BJ (cell line): Measurements from ENCODE around the gene ZBTB46. TPM values are rescaled to one million over a fixed set of nuclear protein-coding genes. Genes with fewer than 3 reads are reported as not detected.

ENCODE experiments used
- CTCF ChIA-PET: fragments of 350-600 bp; formaldehyde crosslinking; extraction: SDS; loops from one replicate; lab custom pipeline; 2021; ENCODE audit warnings: antibody characterized with exemption, inconsistent platforms; lab: Yijun Ruan, JAX
- POLR2A ChIA-PET: fragments of 300-600 bp; sonication (Branson Sonifier 250); formaldehyde crosslinking; extraction: SDS; loops from one replicate; lab custom pipeline; 2021; ENCODE audit warnings: antibody characterized with exemption; lab: Charles Lee
- DNase-seq: peaks from one replicate; pipeline ENCODE4 v3.0.0-alpha.2; 2011; ENCODE audit warnings: low read depth
- H3K27me3 ChIP-seq: 2 replicates; pipeline ENCODE4 v1.6.0; 2011; ENCODE audit warnings: low read length; ENCODE audit not compliant: control insufficient read depth, insufficient read depth
- H3K36me3 ChIP-seq: 2 replicates; pipeline ENCODE4 v1.5.1; 2011; ENCODE audit warnings: low read length; ENCODE audit not compliant: control insufficient read depth, insufficient read depth
- H3K4me3 ChIP-seq: 2 replicates; pipeline ENCODE4 v1.5.1; 2011; ENCODE audit warnings: low read depth, mild to moderate bottlenecking, control low read depth, low read length
- polyA plus RNA-seq: library from polyadenylated mRNA; depleted of rRNA; stranded (reverse); fragments of >200 nt; gene quantifications from 2 replicates; pipeline ENCODE4 v1.2.3, GENCODE V29; 2011
- TF ChIP-seq, protein P1 (sequence below): IDR thresholded peaks from 2 replicates; pipeline ENCODE4 v1.5.1; 2011; ENCODE audit warnings: low read depth, mild to moderate bottlenecking, control low read depth, inconsistent platforms, low read length, moderate library complexity; ENCODE audit not compliant: insufficient read depth

The ZBTB46 gene
- polyA plus RNA-seq, 1 experiment, result 0.32 TPM

DNA sequence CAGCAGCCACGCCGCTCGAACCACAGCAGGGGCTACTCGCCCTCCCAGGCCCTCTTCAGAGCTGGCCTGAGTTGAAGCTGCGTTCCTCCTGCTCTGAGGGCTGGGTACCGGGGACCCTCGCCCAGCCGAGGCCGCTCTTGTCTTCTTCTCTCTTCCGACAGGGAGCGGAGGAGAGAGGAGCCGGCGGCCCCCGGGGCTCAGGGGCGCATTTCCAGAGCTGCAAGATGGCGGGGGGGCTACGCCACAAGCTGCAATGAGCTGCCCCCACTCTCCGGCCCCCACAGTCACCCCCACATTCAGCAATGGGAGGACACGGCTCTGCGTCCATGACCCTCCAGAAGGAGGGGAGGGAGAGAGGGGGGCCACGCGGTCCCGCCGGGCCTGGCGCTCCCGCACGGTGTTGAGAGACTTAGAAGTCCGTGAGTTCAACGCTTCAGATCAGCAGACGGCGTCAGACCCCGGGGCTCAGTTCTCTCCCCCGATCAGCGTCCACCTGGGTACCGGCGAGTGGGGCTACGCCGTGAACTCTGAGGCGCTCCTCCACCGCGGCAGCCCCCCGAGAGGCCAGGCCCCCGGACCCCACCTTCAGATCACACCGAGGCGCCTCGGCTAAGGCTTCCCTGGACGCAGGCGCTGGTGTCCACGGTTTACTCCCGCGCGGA is 59.9 kb downstream of the ZBTB46 start:
- no peak overlapping the region for H3K4me3 ChIP-seq
- TF ChIP-seq, protein P1, sequence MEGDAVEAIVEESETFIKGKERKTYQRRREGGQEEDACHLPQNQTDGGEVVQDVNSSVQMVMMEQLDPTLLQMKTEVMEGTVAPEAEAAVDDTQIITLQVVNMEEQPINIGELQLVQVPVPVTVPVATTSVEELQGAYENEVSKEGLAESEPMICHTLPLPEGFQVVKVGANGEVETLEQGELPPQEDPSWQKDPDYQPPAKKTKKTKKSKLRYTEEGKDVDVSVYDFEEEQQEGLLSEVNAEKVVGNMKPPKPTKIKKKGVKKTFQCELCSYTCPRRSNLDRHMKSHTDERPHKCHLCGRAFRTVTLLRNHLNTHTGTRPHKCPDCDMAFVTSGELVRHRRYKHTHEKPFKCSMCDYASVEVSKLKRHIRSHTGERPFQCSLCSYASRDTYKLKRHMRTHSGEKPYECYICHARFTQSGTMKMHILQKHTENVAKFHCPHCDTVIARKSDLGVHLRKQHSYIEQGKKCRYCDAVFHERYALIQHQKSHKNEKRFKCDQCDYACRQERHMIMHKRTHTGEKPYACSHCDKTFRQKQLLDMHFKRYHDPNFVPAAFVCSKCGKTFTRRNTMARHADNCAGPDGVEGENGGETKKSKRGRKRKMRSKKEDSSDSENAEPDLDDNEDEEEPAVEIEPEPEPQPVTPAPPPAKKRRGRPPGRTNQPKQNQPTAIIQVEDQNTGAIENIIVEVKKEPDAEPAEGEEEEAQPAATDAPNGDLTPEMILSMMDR, result no peak
- H3K36me3 ChIP-seq, result no peaks in the 10 kb centered on the region; the same call in 1 of the 2 replicates
- H3K27me3 ChIP-seq, result no peaks in the 10 kb centered on the region; the same call in 1 of the 2 replicates
- POLR2A ChIA-PET, result no interaction called here
- no peak for DNase-seq
- CTCF ChIA-PET, result no interaction called here

DNA sequence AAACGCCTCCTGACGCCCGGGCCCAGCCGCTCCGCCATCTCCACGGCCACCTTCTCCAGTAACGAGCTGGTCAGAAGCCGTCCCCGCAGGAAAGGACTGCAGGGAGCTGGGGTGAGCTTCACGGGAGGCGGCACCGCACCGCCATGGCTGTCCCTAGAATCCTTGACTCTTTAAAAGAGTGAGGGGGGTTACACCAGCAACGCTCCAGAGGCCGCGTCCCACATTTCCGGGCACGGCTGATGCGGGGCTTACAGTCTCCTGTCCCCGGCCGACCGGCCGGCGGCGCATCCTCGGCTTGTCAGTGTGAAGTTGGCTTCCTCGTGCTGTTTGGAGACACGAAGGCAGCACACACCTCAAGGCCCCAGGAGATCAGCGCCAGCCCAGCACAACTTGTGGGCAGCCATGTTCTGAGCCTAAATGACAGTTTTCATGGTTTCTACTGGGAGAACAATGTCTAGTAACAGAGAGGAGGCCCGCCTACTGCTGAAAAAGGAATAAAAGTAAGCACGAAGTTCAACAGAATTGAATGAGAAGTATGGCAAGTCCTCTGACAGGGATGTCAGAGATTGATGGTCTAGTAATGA is 61.1 kb downstream of the ZBTB46 start:
- ChIA-PET POLR2A (no interaction called here), CTCF (interaction anchor here (1.0 to 1.6 kb wide), 5 partner anchors 8 to 203 kb away, joined by 3 to 6 read pairs (median 3); no protein-coding TSS in a partner anchor)
- no peak for DNase-seq
- H3K27me3 ChIP-seq, result no peaks in the 10 kb centered on the region; the same call in 1 of the 2 replicates
- no peak overlapping the region for H3K4me3 ChIP-seq
- TF ChIP-seq, protein P1, result no peak
- H3K36me3 ChIP-seq, result no peaks in the 10 kb centered on the region; the same call in 1 of the 2 replicates

DNA sequence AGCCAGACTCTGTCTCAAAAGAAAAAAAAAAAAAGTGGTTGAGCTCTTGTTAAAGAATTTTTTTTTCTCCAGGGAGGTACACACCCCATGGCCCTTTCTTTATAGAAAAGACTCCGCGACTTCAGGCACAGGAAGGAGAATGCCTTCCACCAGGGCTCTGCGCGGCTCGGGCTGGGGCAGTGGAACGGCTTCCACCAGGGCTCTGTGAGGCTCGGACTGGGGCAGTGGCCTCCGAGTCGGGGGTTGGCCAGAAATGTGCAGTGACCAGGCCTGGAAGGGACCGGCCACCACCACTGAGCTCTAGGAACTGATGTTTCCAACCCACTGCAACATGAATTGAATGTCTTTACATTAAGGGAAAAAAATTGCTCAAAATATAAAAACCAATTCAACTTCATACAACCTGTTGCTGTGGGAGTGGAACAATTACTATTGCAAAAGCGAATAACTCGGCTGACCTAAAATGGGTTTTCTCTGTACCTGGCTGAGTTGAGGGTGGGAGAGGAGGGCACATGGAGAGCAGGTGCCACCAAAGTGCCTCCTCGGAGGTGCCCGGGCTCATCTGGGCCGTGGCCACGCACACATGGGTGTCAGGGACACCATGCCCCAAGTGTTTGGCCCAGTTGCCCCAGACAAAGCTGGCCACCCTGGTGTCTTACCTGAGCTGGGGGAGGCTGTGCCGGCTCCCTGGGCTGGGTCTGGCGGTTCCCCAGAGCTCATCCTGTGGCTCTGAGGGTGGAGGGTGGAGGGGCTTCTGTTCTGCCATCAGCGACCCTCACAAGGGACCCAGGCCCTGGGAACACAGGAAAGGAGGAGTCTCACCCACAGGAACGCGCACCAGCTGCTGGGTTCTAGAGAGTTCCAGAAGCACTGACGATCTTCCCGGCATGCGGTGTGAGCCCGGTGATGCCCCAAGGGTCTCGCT is 62.2 kb downstream of the ZBTB46 start:
- no peaks in the 10 kb centered on the region; the same call in 1 of the 2 replicates for H3K36me3 ChIP-seq
- H3K4me3 ChIP-seq, result no peak overlapping the region
- TF ChIP-seq, protein P1, result no peak
- ChIA-PET CTCF (interaction anchor here (0.6 to 1.6 kb wide), 6 partner anchors 9 to 205 kb away, joined by 3 to 6 read pairs (median 3); no protein-coding TSS in a partner anchor), POLR2A (no interaction called here)
- no peaks in the 10 kb centered on the region; the same call in 1 of the 2 replicates for H3K27me3 ChIP-seq
- no peak for DNase-seq

DNA sequence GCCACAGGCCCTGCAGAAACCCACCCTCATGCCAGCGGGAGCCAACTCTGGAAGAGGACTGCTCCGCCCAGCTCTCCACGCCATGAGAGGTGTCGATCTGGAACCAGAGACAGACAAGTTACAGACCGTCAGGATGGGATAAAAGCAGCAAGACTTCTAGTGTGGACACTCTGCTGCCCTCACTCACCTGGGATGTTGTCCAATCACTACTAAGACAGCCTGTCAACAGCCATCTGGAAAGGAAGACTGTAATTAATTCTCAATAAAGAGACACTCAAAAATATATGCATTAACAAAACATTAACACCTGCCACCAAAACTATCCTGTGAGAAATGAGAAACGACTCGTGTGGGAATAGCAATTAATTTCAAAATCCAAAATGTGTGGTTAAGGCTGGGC is 63.2 kb downstream of the ZBTB46 start:
- CTCF ChIA-PET, result interaction anchor here (0.6 kb wide), 1 partner anchor 17 kb away, joined by 3 read pairs; no protein-coding TSS in a partner anchor
- DNase-seq, result no peak
- TF ChIP-seq, protein P1, result no peak
- POLR2A ChIA-PET, result interaction anchor here (0.5 kb wide), 1 partner anchor 14 kb away, joined by 4 read pairs; no protein-coding TSS in a partner anchor
- Histone ChIP-seq H3K27me3 (no peaks in the 10 kb centered on the region; the same call in 1 of the 2 replicates), H3K4me3 (no peak overlapping the region), H3K36me3 (no peaks in the 10 kb centered on the region; the same call in 1 of the 2 replicates)
